Suprapubic skin (tissue), 4 donors: ENCODE data around the gene GSTM1. TPM values are rescaled to one million over a fixed set of nuclear protein-coding genes. Genes with fewer than 3 reads are reported as not detected.
"Not testable (repeated sequence)": the region's sequence is repeated elsewhere in the genome, so short reads cannot be mapped to it uniquely, and the experiment has no call there.

Experiments
- DNase-seq, 2 donors: peaks; one replicate each; pipeline ENCODE4 v3.0.0-alpha.2; 2019; ENCODE audit warnings: low spot score in 2 of 2
- H3K27ac ChIP-seq: fragments of 200-600 bp; sonication (generic); one replicate; pipeline ENCODE4 v1.5.1; 2019
- H3K27me3 ChIP-seq: fragments of 200-600 bp; sonication (generic); one replicate; pipeline ENCODE4 v1.5.1; 2019
- H3K36me3 ChIP-seq: fragments of 200-600 bp; sonication (generic); one replicate; pipeline ENCODE4 v1.5.1; 2019
- H3K4me1 ChIP-seq: fragments of 200-600 bp; sonication (generic); one replicate; pipeline ENCODE4 v1.5.1; 2019
- H3K4me3 ChIP-seq: fragments of 200-600 bp; sonication (generic); one replicate; pipeline ENCODE4 v1.5.1; 2019; ENCODE audit warnings: mild to moderate bottlenecking
- H3K9me3 ChIP-seq: fragments of 200-600 bp; sonication (generic); one replicate; pipeline ENCODE4 v1.5.1; 2019
- EP300 ChIP-seq: sonication (generic); formaldehyde crosslinking; IDR thresholded peaks from one replicate; pipeline ENCODE4 v1.6.1; 2017; ENCODE audit warnings: antibody characterized with exemption
- POLR2A ChIP-seq, 2 donors: fragments of 450-650 bp; IDR thresholded peaks; one replicate each; pipeline ENCODE4 v1.6.1; 2017; ENCODE audit warnings: antibody characterized with exemption in 2 of 2, mild to moderate bottlenecking in 2 of 2, moderate library complexity in 2 of 2
- POLR2AphosphoS5 ChIP-seq, 3 donors: sonication (generic); formaldehyde crosslinking; IDR thresholded peaks; one replicate each; pipeline ENCODE4 v1.6.1; 2017; ENCODE audit warnings: antibody characterized with exemption in 3 of 3
- WGBS: methylation state at CpG from one replicate; pipeline ENCODE4 v1.1.5; 2018; 5-methylcytosine and 5-hydroxymethylcytosine counted together
- total RNA-seq, 4 donors: library from RNA; depleted of rRNA; stranded (reverse); fragments of >200 nt; gene quantifications; one replicate each; pipeline ENCODE4 v1.1.0, GENCODE V29; 2016
- TF ChIP-seq, protein P1 (sequence below), 2 donors: fragments of 200-600 bp in 1 of 2; fragments of 450-650 bp in 1 of 2; sonication (generic) in 1 of 2; IDR thresholded peaks; one replicate each; pipeline ENCODE4 v1.5.1; 2016 to 2019; ENCODE audit warnings: antibody characterized with exemption in 2 of 2, mild to moderate bottlenecking in 1 of 2, moderate library complexity in 1 of 2

GSTM1 gene
- total RNA-seq, 4 donors from 2014 or later, result 48.2 TPM; not detected in 3

DNA sequence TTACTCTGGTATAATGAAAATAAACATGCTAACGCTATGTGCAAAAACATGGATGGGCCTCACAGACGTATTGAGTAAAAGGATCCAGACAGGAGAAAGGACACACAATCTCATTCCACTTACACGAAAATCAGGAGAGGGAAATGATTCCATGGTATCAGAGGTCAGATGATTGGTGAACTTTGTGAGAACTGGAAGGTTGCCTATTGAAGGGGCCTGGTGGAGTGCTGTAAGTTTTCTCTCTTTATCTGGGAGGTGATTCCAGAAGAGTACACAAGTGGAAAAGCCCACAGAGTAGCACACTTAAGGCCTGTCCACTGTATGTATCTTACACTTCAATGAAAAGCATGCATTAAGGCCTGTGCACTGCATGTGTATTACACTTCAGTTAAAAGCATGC is 10.2 kb upstream of the GSTM1 start:
- no peaks in the 10 kb centered on the region for H3K4me1 ChIP-seq
- H3K36me3 ChIP-seq, result peaks cover 5% of the 10 kb centered on the region
- WGBS, result 84% methylated on average over 3 of the region's 3 CpGs
- no peak for DNase-seq
- no peak overlapping the region for H3K4me3 ChIP-seq
- TF ChIP-seq POLR2AphosphoS5 (IDR thresholded peaks at IDR 0.05) (no peak), EP300 (no peak), POLR2A (IDR thresholded peaks at IDR 0.05) (no peak)
- TF ChIP-seq, protein P1, sequence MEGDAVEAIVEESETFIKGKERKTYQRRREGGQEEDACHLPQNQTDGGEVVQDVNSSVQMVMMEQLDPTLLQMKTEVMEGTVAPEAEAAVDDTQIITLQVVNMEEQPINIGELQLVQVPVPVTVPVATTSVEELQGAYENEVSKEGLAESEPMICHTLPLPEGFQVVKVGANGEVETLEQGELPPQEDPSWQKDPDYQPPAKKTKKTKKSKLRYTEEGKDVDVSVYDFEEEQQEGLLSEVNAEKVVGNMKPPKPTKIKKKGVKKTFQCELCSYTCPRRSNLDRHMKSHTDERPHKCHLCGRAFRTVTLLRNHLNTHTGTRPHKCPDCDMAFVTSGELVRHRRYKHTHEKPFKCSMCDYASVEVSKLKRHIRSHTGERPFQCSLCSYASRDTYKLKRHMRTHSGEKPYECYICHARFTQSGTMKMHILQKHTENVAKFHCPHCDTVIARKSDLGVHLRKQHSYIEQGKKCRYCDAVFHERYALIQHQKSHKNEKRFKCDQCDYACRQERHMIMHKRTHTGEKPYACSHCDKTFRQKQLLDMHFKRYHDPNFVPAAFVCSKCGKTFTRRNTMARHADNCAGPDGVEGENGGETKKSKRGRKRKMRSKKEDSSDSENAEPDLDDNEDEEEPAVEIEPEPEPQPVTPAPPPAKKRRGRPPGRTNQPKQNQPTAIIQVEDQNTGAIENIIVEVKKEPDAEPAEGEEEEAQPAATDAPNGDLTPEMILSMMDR (IDR thresholded peaks at IDR 0.05), result no peak
- H3K27me3 ChIP-seq, result no peaks in the 10 kb centered on the region
- H3K27ac ChIP-seq, result no peak overlapping the region
- H3K9me3 ChIP-seq, result no peaks in the 10 kb centered on the region

DNA sequence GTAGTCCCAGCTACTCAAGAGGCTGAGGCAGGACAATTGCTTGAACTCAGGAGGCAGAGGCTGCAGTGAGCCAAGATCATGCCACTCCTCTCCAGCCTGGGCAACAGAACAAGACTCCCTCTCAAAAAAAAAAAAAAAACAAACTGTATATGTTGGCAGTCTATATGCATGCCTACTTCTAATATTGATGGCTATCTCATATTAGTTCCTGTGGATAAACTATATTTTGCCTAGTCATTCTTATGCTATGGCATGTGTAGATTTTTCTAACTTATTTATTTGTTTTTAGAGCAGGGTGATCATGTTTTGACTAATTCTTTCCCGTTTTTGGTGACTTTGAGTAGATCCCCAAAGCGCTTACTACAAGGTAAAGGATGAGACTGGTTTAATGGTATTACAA is 9.0 kb upstream of the GSTM1 start:
- 79% methylated on average over 2 of the region's 2 CpGs for WGBS
- H3K9me3 ChIP-seq, H3K27me3 ChIP-seq, H3K4me3 ChIP-seq, H3K27ac ChIP-seq, H3K36me3 ChIP-seq, H3K4me1 ChIP-seq, DNase-seq: not testable (repeated sequence)

DNA sequence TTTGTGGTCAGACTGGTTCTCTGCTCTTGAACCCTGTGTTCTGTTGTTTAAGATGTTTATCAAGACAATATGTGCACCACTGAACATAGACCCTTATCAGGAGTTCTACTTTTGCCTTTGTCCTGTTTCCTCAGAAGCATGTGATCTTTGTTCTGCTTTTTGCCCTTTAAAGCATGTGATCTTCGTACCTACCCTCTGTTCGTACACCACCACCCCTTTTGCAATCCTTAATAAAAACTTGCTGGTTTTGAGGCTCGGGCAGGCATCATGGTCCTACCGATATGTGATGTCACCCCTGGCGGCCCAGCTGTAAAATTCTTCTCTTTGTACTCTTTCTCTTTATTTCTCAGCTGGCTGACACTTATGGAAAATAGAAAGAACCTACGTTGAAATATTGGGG is 2.8 kb upstream of the GSTM1 start:
- DNase-seq, H3K4me3 ChIP-seq, H3K27ac ChIP-seq, H3K4me1 ChIP-seq, H3K27me3 ChIP-seq, H3K36me3 ChIP-seq, H3K9me3 ChIP-seq: not testable (repeated sequence)
- no CpG with 5 or more reads among the region's 6 CpGs for WGBS

DNA sequence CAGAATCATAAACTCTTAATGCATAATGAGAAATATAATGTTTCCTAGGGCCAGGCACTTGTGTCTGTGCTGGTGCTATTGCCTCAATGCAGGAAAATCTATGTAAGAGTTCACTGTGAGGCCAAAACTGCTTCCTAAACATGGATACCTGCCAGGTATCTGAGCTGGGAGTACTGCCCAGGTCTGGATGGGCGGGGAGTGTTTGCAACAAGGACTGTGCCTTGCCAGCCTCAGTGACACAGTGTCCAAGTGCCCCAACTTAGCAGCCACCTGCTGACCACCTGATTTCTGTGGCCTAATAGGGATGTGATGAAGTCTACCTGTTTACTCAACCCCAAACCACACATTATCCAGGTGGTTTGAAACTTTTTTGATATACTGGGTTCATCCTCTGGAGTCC is 2.2 kb upstream of the GSTM1 start:
- not testable (repeated sequence) for H3K27me3 ChIP-seq, H3K4me1 ChIP-seq, H3K9me3 ChIP-seq, H3K4me3 ChIP-seq, DNase-seq, H3K27ac ChIP-seq, H3K36me3 ChIP-seq
- no CpG with 5 or more reads among the region's 1 CpG for WGBS

DNA sequence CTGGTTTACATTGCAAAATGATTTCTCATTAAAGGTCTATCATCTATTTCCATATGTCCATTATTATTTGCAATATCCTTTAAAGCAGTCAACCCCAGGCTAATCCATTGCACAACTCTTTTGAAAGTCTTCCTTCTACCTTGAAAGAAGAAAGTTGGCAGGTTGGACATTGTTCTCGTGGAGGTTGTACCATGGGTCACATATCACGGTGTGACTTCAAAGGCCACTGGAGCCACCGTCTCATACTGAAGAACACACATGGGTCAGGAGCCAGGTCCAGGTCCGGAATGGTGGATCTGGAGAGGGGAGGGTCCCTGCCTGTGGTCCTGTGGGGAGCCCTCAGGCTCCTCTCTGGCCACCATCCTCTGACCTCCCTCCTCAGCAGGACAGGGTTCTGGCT is 1.7 kb upstream of the GSTM1 start:
- not testable (repeated sequence) for DNase-seq, H3K36me3 ChIP-seq, H3K27me3 ChIP-seq, H3K4me3 ChIP-seq, H3K4me1 ChIP-seq, H3K9me3 ChIP-seq, H3K27ac ChIP-seq
- WGBS, result no CpG with 5 or more reads among the region's 4 CpGs

DNA sequence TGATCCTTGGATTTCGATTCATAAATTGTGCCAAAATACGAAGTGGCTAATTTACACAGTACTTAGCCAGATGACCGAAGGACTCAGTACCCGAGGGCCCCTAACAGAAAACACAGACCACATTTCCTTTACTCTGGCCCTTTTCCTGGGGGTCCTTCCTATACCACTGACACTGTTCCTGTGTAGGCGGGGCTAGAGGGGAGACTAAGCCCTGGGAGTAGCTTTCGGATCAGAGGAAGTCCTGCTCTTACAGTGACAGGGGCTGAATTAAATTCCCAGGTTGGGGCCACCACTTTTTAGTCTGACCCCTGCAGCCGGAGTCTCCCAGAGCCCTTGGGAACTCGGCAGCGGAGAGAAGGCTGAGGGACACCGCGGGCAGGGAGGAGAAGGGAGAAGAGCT is 508 bp upstream of the GSTM1 start:
- H3K4me3 ChIP-seq, H3K27ac ChIP-seq, DNase-seq, H3K36me3 ChIP-seq, H3K4me1 ChIP-seq, H3K27me3 ChIP-seq, H3K9me3 ChIP-seq: not testable (repeated sequence)
- no CpG with 5 or more reads among the region's 11 CpGs for WGBS

DNA sequence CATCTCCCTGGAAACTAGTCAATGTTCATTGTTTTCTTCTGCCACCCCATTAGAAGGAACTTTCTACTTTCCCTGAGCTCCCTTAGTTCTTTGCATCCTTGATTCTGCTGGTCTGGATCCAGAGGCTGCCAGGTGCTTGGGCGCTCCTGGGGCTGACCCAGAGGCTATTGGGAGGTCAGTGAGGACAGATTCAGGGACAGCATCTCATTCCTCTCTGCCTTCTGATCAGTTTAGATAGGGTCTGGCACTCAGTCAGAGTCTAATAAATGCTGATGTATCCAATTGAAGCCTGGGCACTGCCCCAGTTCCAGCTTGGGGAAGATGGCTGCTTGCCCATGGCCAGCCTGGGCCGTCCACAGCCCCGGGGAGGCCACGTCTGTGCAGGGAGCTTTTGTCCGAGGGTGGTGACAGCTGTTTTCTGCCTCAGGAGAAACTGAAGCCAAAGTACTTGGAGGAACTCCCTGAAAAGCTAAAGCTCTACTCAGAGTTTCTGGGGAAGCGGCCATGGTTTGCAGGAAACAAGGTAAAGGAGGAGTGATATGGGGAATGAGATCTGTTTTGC is 2.3 kb downstream of the GSTM1 start:
- no peaks in the 10 kb centered on the region for H3K9me3 ChIP-seq
- H3K27me3 ChIP-seq, result no peaks in the 10 kb centered on the region
- WGBS, result no CpG with 5 or more reads among the region's 6 CpGs
- no peaks in the 10 kb centered on the region for H3K36me3 ChIP-seq
- no peak overlapping the region for H3K4me3 ChIP-seq
- DNase-seq, result no peak
- TF ChIP-seq POLR2A (IDR thresholded peaks at IDR 0.05), result no peak
- TF ChIP-seq, protein P1 (IDR thresholded peaks at IDR 0.05), result no peak
- TF ChIP-seq EP300, result no peak
- no peak for TF ChIP-seq POLR2AphosphoS5 (IDR thresholded peaks at IDR 0.05)
- no peak overlapping the region for H3K27ac ChIP-seq
- no peaks in the 10 kb centered on the region for H3K4me1 ChIP-seq

DNA sequence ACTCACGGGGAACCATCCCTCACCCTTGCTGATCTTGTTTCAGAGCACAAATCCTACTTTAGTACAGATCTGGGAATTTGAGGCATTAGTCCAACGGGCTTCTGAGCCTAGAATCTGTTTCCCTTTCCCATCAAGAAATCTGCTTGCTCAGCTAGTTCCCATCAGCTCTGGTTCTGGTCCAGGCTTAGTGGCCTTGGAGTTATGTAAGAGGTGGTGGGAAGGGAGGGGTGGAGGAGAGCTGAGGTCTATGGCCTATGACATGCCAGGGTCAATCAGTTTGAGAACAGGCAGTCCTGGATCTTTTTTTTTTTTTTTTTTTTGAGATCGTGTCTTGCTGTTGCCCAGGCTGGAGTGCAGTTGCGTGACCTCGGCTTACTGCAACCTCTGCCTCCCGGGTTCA is 4.1 kb downstream of the GSTM1 start:
- Histone ChIP-seq H3K9me3 (no peaks in the 10 kb centered on the region), H3K4me1 (no peaks in the 10 kb centered on the region), H3K27ac (no peak overlapping the region), H3K36me3 (no peaks in the 10 kb centered on the region), H3K4me3 (no peak overlapping the region), H3K27me3 (no peaks in the 10 kb centered on the region)
- no peak for DNase-seq
- TF ChIP-seq, protein P1 (IDR thresholded peaks at IDR 0.05), result no peak
- TF ChIP-seq POLR2AphosphoS5 (IDR thresholded peaks at IDR 0.05), result no peak
- TF ChIP-seq EP300, result no peak
- no peak for TF ChIP-seq POLR2A (IDR thresholded peaks at IDR 0.05)
- WGBS, result no CpG with 5 or more reads among the region's 6 CpGs

DNA sequence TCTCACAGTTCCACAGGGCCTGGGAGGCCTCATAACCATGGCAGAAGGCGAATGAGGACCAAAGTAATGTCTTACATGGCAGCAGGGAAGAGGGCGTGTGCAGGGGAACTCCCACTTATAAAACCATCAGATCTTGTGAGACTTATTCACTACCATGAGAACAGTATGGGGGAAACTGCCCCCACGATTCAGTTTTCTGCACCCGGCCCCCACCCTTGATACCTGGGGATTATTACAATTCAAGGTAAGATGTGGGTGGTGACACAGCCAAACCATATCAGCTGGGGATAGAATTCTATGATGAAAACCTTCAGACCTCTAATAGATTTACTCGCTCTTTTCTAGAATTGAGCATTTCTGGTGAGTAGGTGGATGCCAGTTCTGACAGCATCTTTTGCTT is 6.8 kb downstream of the GSTM1 start:
- no CpG with 5 or more reads among the region's 5 CpGs for WGBS
- not testable (repeated sequence) for H3K27me3 ChIP-seq, DNase-seq

DNA sequence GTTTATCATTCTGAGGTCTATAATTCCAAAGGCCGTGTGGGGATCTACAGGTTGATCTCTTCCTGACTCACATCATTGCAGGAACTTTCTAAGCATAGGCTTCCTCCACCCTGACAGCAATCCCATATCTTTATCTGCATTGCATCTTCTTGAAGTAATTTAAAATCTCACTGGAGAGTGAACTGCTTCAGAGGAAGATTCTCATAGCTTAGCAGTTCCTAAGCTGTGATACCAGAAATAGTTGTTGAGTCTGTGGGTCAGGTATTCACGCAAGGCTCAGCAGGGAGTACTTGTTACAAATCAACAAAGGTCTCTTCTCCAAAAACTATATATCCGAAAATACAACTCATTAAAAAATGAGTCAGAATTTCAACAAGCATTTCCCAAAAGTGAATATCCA is 7.5 kb downstream of the GSTM1 start:
- H3K9me3 ChIP-seq, H3K36me3 ChIP-seq, DNase-seq, H3K27ac ChIP-seq, H3K4me3 ChIP-seq, H3K27me3 ChIP-seq, H3K4me1 ChIP-seq: not testable (repeated sequence)
- no CpG with 5 or more reads among the region's 3 CpGs for WGBS

More for the DNA sequence above, 6.8 kb downstream of the GSTM1 start:
- not testable (repeated sequence) for H3K9me3 ChIP-seq, H3K36me3 ChIP-seq, H3K4me3 ChIP-seq, H3K27ac ChIP-seq, H3K4me1 ChIP-seq
